Activated CD4-positive, alpha-beta T cell treated with anti-CD3 and anti-CD28 coated beads for 36 hours (primary cell): ENCODE results near the gene ARL6IP4. TPM values are rescaled to one million over a fixed set of nuclear protein-coding genes. Genes with fewer than 3 reads are reported as not detected.
"Not testable (repeated sequence)": the region's sequence is repeated elsewhere in the genome, so short reads cannot be mapped to it uniquely, and the experiment has no call there.

Source experiments
- ATAC-seq: fragments of 200-7000 bp; cut with Tn5 transposase; one replicate; pipeline ENCODE4 v1.10.0; 2021; ENCODE audit warnings: mild to moderate bottlenecking, moderate library complexity
- CTCF ChIA-PET: fragments of 350-600 bp; sonication (Branson Sonifier 250); formaldehyde crosslinking; loops from one replicate; lab custom pipeline; 2021; ENCODE audit warnings: antibody characterized with exemption; lab: Charles Lee
- POLR2A ChIA-PET: fragments of 350-600 bp; sonication (Branson Sonifier 250); formaldehyde crosslinking; loops from one replicate; lab custom pipeline; 2021; ENCODE audit warnings: antibody characterized with exemption, inconsistent platforms; lab: Charles Lee
- DNase-seq: peaks from one replicate; pipeline ENCODE4 v3.0.0-alpha.2; 2020
- H3K27ac Mint-ChIP-seq: one replicate; pipeline ENCODE4 v1.8.0; 2021; ENCODE audit warnings: mixed read lengths
- H3K27me3 Mint-ChIP-seq: one replicate; pipeline ENCODE4 v1.8.0; 2021; ENCODE audit warnings: mixed read lengths
- H3K36me3 Mint-ChIP-seq: one replicate; pipeline ENCODE4 v1.8.0; 2021; ENCODE audit warnings: low read depth, mixed read lengths
- H3K4me1 Mint-ChIP-seq: one replicate; pipeline ENCODE4 v1.8.0; 2021; ENCODE audit warnings: mixed read lengths
- H3K4me3 Mint-ChIP-seq: one replicate; pipeline ENCODE4 v1.8.0; 2021; ENCODE audit warnings: mild to moderate bottlenecking, moderate library complexity, mixed read lengths
- H3K9me3 Mint-ChIP-seq: one replicate; pipeline ENCODE4 v1.8.0; 2021; ENCODE audit warnings: low read depth, mixed read lengths
- intact Hi-C, 2 experiments: fragments of 100-400 bp; cut with DNase I in 1 of 2; cut with micrococcal nuclease in 1 of 2; formaldehyde crosslinking; loops; one replicate each; pipeline versions ENCODE4 v1.14.2 to v1.15.1; 2022 to 2024; cut with DNase I, micrococcal nuclease
- total RNA-seq, 2 experiments: library from RNA; stranded (reverse); gene quantifications; one replicate each; pipeline ENCODE4 v1.2.3, GENCODE V29; 2021

Gene ARL6IP4
- total RNA-seq, 2 experiments from 2014 or later = 141 to 163 TPM

- no peak for ATAC-seq
- Mint-ChIP-seq H3K36me3 (peaks cover 1% of the 10 kb centered on the region), H3K4me3 (no peak overlapping the region), H3K27me3 (no peaks in the 10 kb centered on the region), H3K9me3 (no peaks in the 10 kb centered on the region), H3K27ac (no peak overlapping the region), H3K4me1 (no peaks in the 10 kb centered on the region)
- POLR2A ChIA-PET = no interaction called here
- CTCF ChIA-PET = no interaction called here
- no peak for DNase-seq
- intact Hi-C loops = no loop called here
These were observed 33.0 kb downstream of the ARL6IP4 start for GRCh38 chr12:123013185-123014095.

GRCh38 chr12:123014473-123014872 is 34.0 kb downstream of the ARL6IP4 start:
- H3K36me3 Mint-ChIP-seq, ATAC-seq, CTCF ChIA-PET, intact Hi-C loops, H3K4me3 Mint-ChIP-seq, POLR2A ChIA-PET, H3K4me1 Mint-ChIP-seq, H3K27me3 Mint-ChIP-seq, DNase-seq, H3K27ac Mint-ChIP-seq, H3K9me3 Mint-ChIP-seq: not testable (repeated sequence)

- ATAC-seq = no peak
- peaks cover 6% of the 10 kb centered on the region for H3K4me1 Mint-ChIP-seq
- CTCF ChIA-PET = interaction anchor here (0.7 kb wide), 1 partner anchor 160 kb away, joined by 4 read pairs; no protein-coding TSS in a partner anchor
These were observed 37.3 kb downstream of the ARL6IP4 start for GRCh38 chr12:123017753-123018152.

GRCh38 chr12:123019841-123020138 is 39.3 kb downstream of the ARL6IP4 start:
- H3K36me3 Mint-ChIP-seq = peaks cover 1% of the 10 kb centered on the region
- no peak overlapping the region for H3K4me3 Mint-ChIP-seq
- intact Hi-C loops = no loop called here
- H3K27ac Mint-ChIP-seq = no peak overlapping the region
- DNase-seq (no peak), ATAC-seq (no peak)
- no peaks in the 10 kb centered on the region for H3K27me3 Mint-ChIP-seq
- ChIA-PET CTCF (interaction anchor here (0.8 to 1.5 kb wide), 4 partner anchors 9 to 217 kb away, joined by 3 read pairs; partner anchors contain the start of gene OGFOD2), POLR2A (no interaction called here)
- H3K4me1 Mint-ChIP-seq = peaks cover 19% of the 10 kb centered on the region
- no peaks in the 10 kb centered on the region for H3K9me3 Mint-ChIP-seq

More at GRCh38 chr12:123017753-123018152, 37.3 kb downstream of the ARL6IP4 start:
- no peak overlapping the region for H3K4me3 Mint-ChIP-seq
- H3K36me3 Mint-ChIP-seq = peaks cover 1% of the 10 kb centered on the region
- H3K27me3 Mint-ChIP-seq = no peaks in the 10 kb centered on the region
- POLR2A ChIA-PET = interaction anchor here (0.7 kb wide), 1 partner anchor 11 kb away, joined by 3 read pairs; no protein-coding TSS in a partner anchor
- no peak for DNase-seq
- intact Hi-C loops = no loop called here
- H3K27ac Mint-ChIP-seq = no peak overlapping the region
- no peaks in the 10 kb centered on the region for H3K9me3 Mint-ChIP-seq

- no peak for ATAC-seq
- no peaks in the 10 kb centered on the region for H3K9me3 Mint-ChIP-seq
These were observed 41.5 kb downstream of the ARL6IP4 start for GRCh38 chr12:123021688-123022604.

GRCh38 chr12:123022846-123023245 is 42.4 kb downstream of the ARL6IP4 start:
- peaks cover 29% of the 10 kb centered on the region for H3K4me1 Mint-ChIP-seq
- ChIA-PET CTCF (no interaction called here), POLR2A (no interaction called here)
- H3K27ac Mint-ChIP-seq = no peak overlapping the region
- no peaks in the 10 kb centered on the region for H3K27me3 Mint-ChIP-seq
- ATAC-seq (no peak), DNase-seq (no peak)
- H3K36me3 Mint-ChIP-seq = no peaks in the 10 kb centered on the region
- H3K4me3 Mint-ChIP-seq = no peak overlapping the region
- intact Hi-C loops = no loop called here
- H3K9me3 Mint-ChIP-seq = no peaks in the 10 kb centered on the region

More at GRCh38 chr12:123021688-123022604, 41.5 kb downstream of the ARL6IP4 start:
- H3K4me3 Mint-ChIP-seq = no peak overlapping the region
- H3K27ac Mint-ChIP-seq = no peak overlapping the region
- peaks cover 29% of the 10 kb centered on the region for H3K4me1 Mint-ChIP-seq
- intact Hi-C loops = no loop called here
- no peaks in the 10 kb centered on the region for H3K36me3 Mint-ChIP-seq
- H3K27me3 Mint-ChIP-seq = no peaks in the 10 kb centered on the region
- no peak for DNase-seq
- CTCF ChIA-PET = interaction anchor here (0.5 to 0.8 kb wide), 2 partner anchors 43 to 271 kb away, joined by 3 to 4 read pairs; no protein-coding TSS in a partner anchor
- POLR2A ChIA-PET = no interaction called here

- intact Hi-C loops = loop anchor here (1.0 to 2.0 kb wide), 2 partner anchors 50 to 51 kb away; partner anchors contain the start of gene OGFOD2 (in 1 of the 2)
- ATAC-seq (peak; percentile 94), DNase-seq (peak; percentile 66)
- Mint-ChIP-seq H3K27ac (peak overlapping the region; percentile 81), H3K4me1 (peaks cover 31% of the 10 kb centered on the region), H3K36me3 (no peaks in the 10 kb centered on the region), H3K27me3 (no peaks in the 10 kb centered on the region), H3K9me3 (no peaks in the 10 kb centered on the region), H3K4me3 (no peak overlapping the region)
- ChIA-PET CTCF (interaction anchor here (0.8 to 1.3 kb wide), 2 partner anchors 17 to 44 kb away, joined by 3 to 4 read pairs; no protein-coding TSS in a partner anchor), POLR2A (interaction anchor here (0.5 to 1.8 kb wide), 4 partner anchors 29 to 363 kb away, joined by 3 to 8 read pairs (median 4); partner anchors contain the start of gene MPHOSPH9)
These were observed 44.4 kb downstream of the ARL6IP4 start for GRCh38 chr12:123024819-123025391.

- Mint-ChIP-seq H3K4me1 (peaks cover 28% of the 10 kb centered on the region), H3K36me3 (no peaks in the 10 kb centered on the region), H3K4me3 (no peak overlapping the region), H3K9me3 (no peaks in the 10 kb centered on the region), H3K27me3 (no peaks in the 10 kb centered on the region), H3K27ac (peak overlapping the region; percentile 68)
- CTCF ChIA-PET = interaction anchor here (0.7 kb wide), 1 partner anchor 17 kb away, joined by 3 read pairs; no protein-coding TSS in a partner anchor
- DNase-seq (no peak), ATAC-seq (no peak)
- POLR2A ChIA-PET = interaction anchor here (1.8 kb wide), 1 partner anchor 50 kb away, joined by 8 read pairs; no protein-coding TSS in a partner anchor
- intact Hi-C loops = no loop called here
These were observed 45.8 kb downstream of the ARL6IP4 start for GRCh38 chr12:123026094-123026853.

- Mint-ChIP-seq H3K9me3 (no peaks in the 10 kb centered on the region), H3K36me3 (no peaks in the 10 kb centered on the region), H3K27ac (no peak overlapping the region), H3K4me1 (peaks cover 28% of the 10 kb centered on the region), H3K4me3 (no peak overlapping the region), H3K27me3 (no peaks in the 10 kb centered on the region)
- DNase-seq (no peak), ATAC-seq (no peak)
- CTCF ChIA-PET = interaction anchor here (0.8 to 1.4 kb wide), 4 partner anchors 9 to 232 kb away, joined by 3 to 5 read pairs (median 4); no protein-coding TSS in a partner anchor
- POLR2A ChIA-PET = no interaction called here
- intact Hi-C loops = no loop called here
These were observed 47.4 kb downstream of the ARL6IP4 start for GRCh38 chr12:123027726-123028445.

- no peak for ATAC-seq
- intact Hi-C loops = no loop called here
- no peaks in the 10 kb centered on the region for H3K27me3 Mint-ChIP-seq
- DNase-seq = no peak
- H3K4me1 Mint-ChIP-seq = peaks cover 34% of the 10 kb centered on the region
- no peak overlapping the region for H3K27ac Mint-ChIP-seq
- CTCF ChIA-PET = interaction anchor here (1.0 to 1.4 kb wide), 3 partner anchors 9 to 235 kb away, joined by 3 read pairs; no protein-coding TSS in a partner anchor
- POLR2A ChIA-PET = interaction anchor here (0.6 kb wide), 2 partner anchors 11 to 29 kb away, joined by 3 to 6 read pairs; no protein-coding TSS in a partner anchor
- H3K9me3 Mint-ChIP-seq = no peaks in the 10 kb centered on the region
- H3K36me3 Mint-ChIP-seq = no peaks in the 10 kb centered on the region
- no peak overlapping the region for H3K4me3 Mint-ChIP-seq
These were observed 48.0 kb downstream of the ARL6IP4 start for GRCh38 chr12:123028475-123028874.
